H9 (cell line): ENCODE data around the gene AFG1L. TPM values are rescaled to one million over a fixed set of nuclear protein-coding genes. Genes with fewer than 3 reads are reported as not detected.

Experiments
- DNase-seq: peaks from one replicate; pipeline ENCODE4 v3.0.0-alpha.2; 2017
- H2AFZ ChIP-seq: one replicate; pipeline ENCODE4 v1.6.1; 2013; ENCODE audit warnings: mild to moderate bottlenecking, low read length, control low read depth, moderate library complexity
- H2AK5ac ChIP-seq: 2 replicates; pipeline ENCODE4 v1.6.1; 2013; ENCODE audit warnings: low read length, control low read depth, mixed read lengths; ENCODE audit not compliant: insufficient read length
- H2BK120ac ChIP-seq: one replicate; pipeline ENCODE4 v1.6.1; 2013; ENCODE audit warnings: low read depth, mild to moderate bottlenecking, low read length, control low read depth, inconsistent platforms; ENCODE audit not compliant: poor library complexity, severe bottlenecking
- H2BK12ac ChIP-seq: 2 replicates; pipeline ENCODE4 v1.6.1; 2013; ENCODE audit warnings: low read length, control low read depth, mixed read lengths, low read depth; ENCODE audit not compliant: insufficient read length
- H2BK15ac ChIP-seq: 2 replicates; pipeline ENCODE4 v1.6.1; 2013; ENCODE audit warnings: low read depth, low read length, control low read depth
- H2BK20ac ChIP-seq: one replicate; pipeline ENCODE4 v1.6.1; 2013; ENCODE audit warnings: low read depth, mild to moderate bottlenecking, low read length, control low read depth, inconsistent platforms; ENCODE audit not compliant: poor library complexity, severe bottlenecking
- H2BK5ac ChIP-seq: 2 replicates; pipeline ENCODE4 v1.6.1; 2013; ENCODE audit warnings: low read length, control low read depth, mixed read lengths; ENCODE audit not compliant: insufficient read length
- H3K14ac ChIP-seq: 2 replicates; pipeline ENCODE4 v1.6.1; 2013; ENCODE audit warnings: low read length, control low read depth; ENCODE audit not compliant: insufficient read depth
- H3K18ac ChIP-seq: 2 replicates; pipeline ENCODE4 v1.6.1; 2013; ENCODE audit warnings: low read depth, mild to moderate bottlenecking, mixed read lengths, low read length, control low read depth; ENCODE audit not compliant: insufficient read length
- H3K23ac ChIP-seq: 2 replicates; pipeline ENCODE4 v1.6.1; 2013; ENCODE audit warnings: low read length, control low read depth, mixed read lengths, low read depth; ENCODE audit not compliant: insufficient read length
- H3K23me2 ChIP-seq: 2 replicates; pipeline ENCODE4 v1.6.1; 2013; ENCODE audit warnings: low read depth, mild to moderate bottlenecking, mixed read lengths, low read length, control low read depth; ENCODE audit not compliant: insufficient read length, poor library complexity, severe bottlenecking
- H3K27ac ChIP-seq: 2 replicates; pipeline ENCODE4 v1.5.1; 2013; ENCODE audit warnings: low read length, control low read depth, mixed read lengths, low read depth; ENCODE audit not compliant: insufficient read length
- H3K27me3 ChIP-seq: 2 replicates; pipeline ENCODE4 v1.6.1; 2013; ENCODE audit warnings: low read length, control low read depth, inconsistent platforms; ENCODE audit not compliant: insufficient read depth
- H3K4ac ChIP-seq: 2 replicates; pipeline ENCODE4 v1.6.1; 2013; ENCODE audit warnings: low read depth, mild to moderate bottlenecking, control low read depth, inconsistent platforms, low read length, moderate library complexity
- H3K4me1 ChIP-seq: 2 replicates; pipeline ENCODE4 v1.6.1; 2013; ENCODE audit warnings: low read length, control low read depth, inconsistent platforms; ENCODE audit not compliant: insufficient read depth
- H3K4me2 ChIP-seq: 2 replicates; pipeline ENCODE4 v1.6.1; 2013; ENCODE audit warnings: low read length, control low read depth, mixed read lengths; ENCODE audit not compliant: insufficient read length, insufficient read depth
- H3K56ac ChIP-seq: 2 replicates; pipeline ENCODE4 v1.6.1; 2013; ENCODE audit warnings: low read depth, mild to moderate bottlenecking, mixed read lengths, low read length, control low read depth; ENCODE audit not compliant: insufficient read length
- H3K79me1 ChIP-seq: 2 replicates; pipeline ENCODE4 v1.6.1; 2013; ENCODE audit warnings: low read depth, mild to moderate bottlenecking, moderate library complexity, low read length, control low read depth, inconsistent platforms; ENCODE audit not compliant: insufficient read depth, poor library complexity, severe bottlenecking
- H3K79me2 ChIP-seq: 2 replicates; pipeline ENCODE4 v1.6.1; 2013; ENCODE audit warnings: low read length, control low read depth, inconsistent platforms; ENCODE audit not compliant: insufficient read depth
- H3K9ac ChIP-seq: 2 replicates; pipeline ENCODE4 v1.6.1; 2013; ENCODE audit warnings: low read length, control low read depth, mixed read lengths; ENCODE audit not compliant: insufficient read length; ENCODE audit errors: extremely low read depth
- H3K9me3 ChIP-seq: one replicate; pipeline ENCODE4 v1.6.1; 2013; ENCODE audit warnings: low read depth, low read length, inconsistent platforms; ENCODE audit not compliant: control insufficient read depth
- H3T11ph ChIP-seq: one replicate; pipeline ENCODE4 v1.6.1; 2013; ENCODE audit warnings: mild to moderate bottlenecking, low read length, control low read depth, inconsistent platforms
- H4K20me1 ChIP-seq: one replicate; pipeline ENCODE4 v1.6.1; 2013; ENCODE audit not compliant: control insufficient read depth, insufficient read length, insufficient read depth
- H4K5ac ChIP-seq: 2 replicates; pipeline ENCODE4 v1.6.1; 2013; ENCODE audit warnings: low read depth, mild to moderate bottlenecking, mixed read lengths, low read length, control low read depth; ENCODE audit not compliant: insufficient read length
- H4K8ac ChIP-seq: replicated peaks from 2 replicates; pipeline ENCODE4 v1.6.1; 2013; ENCODE audit warnings: low read length, control low read depth, mixed read lengths, low read depth; ENCODE audit not compliant: insufficient read length
- H4K91ac ChIP-seq: 2 replicates; pipeline ENCODE4 v1.6.1; 2013; ENCODE audit warnings: low read depth, mild to moderate bottlenecking, moderate library complexity, mixed read lengths, low read length, control low read depth; ENCODE audit not compliant: insufficient read length
- H3K27ac Mint-ChIP-seq, 3 experiments: 2 replicates in 2 of 3; 3 replicates in 1 of 3; pipeline ENCODE4 v1.8.0; 2020 to 2021; ENCODE audit warnings: mixed read lengths in 3 of 3, mild to moderate bottlenecking in 1 of 3, moderate library complexity in 1 of 3
- H3K27me3 Mint-ChIP-seq: 2 replicates; pipeline ENCODE4 v1.8.0; 2021; ENCODE audit warnings: low read depth, mild to moderate bottlenecking, moderate library complexity, mixed read lengths
- H3K36me3 Mint-ChIP-seq, 3 experiments: 2 replicates in 2 of 3; 3 replicates in 1 of 3; pipeline ENCODE4 v1.8.0; 2020 to 2021; ENCODE audit warnings: low read depth in 3 of 3, mixed read lengths in 3 of 3; ENCODE audit not compliant: insufficient read depth in 1 of 3
- H3K4me1 Mint-ChIP-seq, 2 experiments: 2 replicates each; pipeline ENCODE4 v1.8.0; 2020; ENCODE audit warnings: mixed read lengths in 2 of 2
- H3K4me3 Mint-ChIP-seq, 2 experiments: 2 replicates in 1 of 2; 3 replicates in 1 of 2; pipeline ENCODE4 v1.8.0; 2020 to 2021; ENCODE audit warnings: mild to moderate bottlenecking in 2 of 2, mixed read lengths in 2 of 2, moderate library complexity in 1 of 2
- H3K9me3 Mint-ChIP-seq, 2 experiments: 2 replicates in 1 of 2; 3 replicates in 1 of 2; pipeline ENCODE4 v1.8.0; 2020; ENCODE audit warnings: mild to moderate bottlenecking in 2 of 2, mixed read lengths in 2 of 2, moderate library complexity in 1 of 2
- WGBS: extraction: QIAGEN DNeasy Blood & Tissue Kit; methylation state at CpG from one replicate; pipeline ENCODE4 v1.1.7; 2013; ENCODE audit warnings: missing lambda C conversion rate, low lambda C conversion rate, mixed read lengths; ENCODE audit not compliant: insufficient read length; ENCODE audit errors: extremely low coverage; 5-methylcytosine and 5-hydroxymethylcytosine counted together
- total RNA-seq: library from RNA; stranded (reverse); gene quantifications from 2 replicates; pipeline ENCODE4 v1.2.1, GENCODE V29; 2021
- TF ChIP-seq, protein P1 (sequence below): fragments of 200-600 bp; sonication (generic); conservative IDR thresholded peaks from 3 replicates; pipeline ENCODE4 v1.8.0; 2021; ENCODE audit warnings: antibody characterized with exemption, mild to moderate bottlenecking

Gene AFG1L
- total RNA-seq, 1 experiment from 2014 or later: 4.7 TPM

DNA sequence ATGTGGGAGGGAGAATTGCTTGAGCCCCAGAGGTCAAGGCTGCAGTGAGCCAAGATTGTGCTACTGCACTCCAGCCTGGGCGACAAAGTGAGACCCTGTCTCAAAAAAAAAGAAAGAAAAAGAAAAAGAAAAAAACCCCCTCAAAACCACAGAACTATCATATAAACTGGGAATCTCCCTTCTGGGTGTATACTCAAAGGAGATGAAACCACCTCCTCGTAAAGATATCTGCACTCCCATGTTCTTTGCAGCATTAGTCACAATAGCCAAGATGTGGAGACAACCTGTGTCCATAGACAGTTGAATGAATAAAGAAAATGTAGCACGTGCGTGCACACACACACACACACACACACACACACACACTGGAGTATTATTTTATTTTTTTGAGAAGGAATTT lies 8.5 kb upstream of the AFG1L start:
- H3K27me3 ChIP-seq: no peaks in the 10 kb centered on the region
- H3K4me3 Mint-ChIP-seq: no peak overlapping the region
- H3K18ac ChIP-seq: no peak overlapping the region
- no peaks in the 10 kb centered on the region for H4K20me1 ChIP-seq
- H4K91ac ChIP-seq: no peak overlapping the region
- no peak overlapping the region for H2BK12ac ChIP-seq
- no peak overlapping the region for H2AK5ac ChIP-seq
- no CpG with 5 or more reads among the region's 4 CpGs for WGBS
- no peak overlapping the region for H3K4ac ChIP-seq
- H2BK120ac ChIP-seq: no peak overlapping the region
- no peak overlapping the region for H3K14ac ChIP-seq
- H2AFZ ChIP-seq: no peak overlapping the region
- H3K27ac ChIP-seq: no peak overlapping the region
- no peak overlapping the region for H4K8ac ChIP-seq
- no peaks in the 10 kb centered on the region for H3K9me3 Mint-ChIP-seq
- H3K4me2 ChIP-seq: no peak overlapping the region
- no peak overlapping the region for H2BK5ac ChIP-seq
- H3K79me2 ChIP-seq: no peaks in the 10 kb centered on the region
- no peak overlapping the region for H3K56ac ChIP-seq
- no peaks in the 10 kb centered on the region for H3K79me1 ChIP-seq
- H3K4me1 ChIP-seq: no peaks in the 10 kb centered on the region
- TF ChIP-seq, protein P1, sequence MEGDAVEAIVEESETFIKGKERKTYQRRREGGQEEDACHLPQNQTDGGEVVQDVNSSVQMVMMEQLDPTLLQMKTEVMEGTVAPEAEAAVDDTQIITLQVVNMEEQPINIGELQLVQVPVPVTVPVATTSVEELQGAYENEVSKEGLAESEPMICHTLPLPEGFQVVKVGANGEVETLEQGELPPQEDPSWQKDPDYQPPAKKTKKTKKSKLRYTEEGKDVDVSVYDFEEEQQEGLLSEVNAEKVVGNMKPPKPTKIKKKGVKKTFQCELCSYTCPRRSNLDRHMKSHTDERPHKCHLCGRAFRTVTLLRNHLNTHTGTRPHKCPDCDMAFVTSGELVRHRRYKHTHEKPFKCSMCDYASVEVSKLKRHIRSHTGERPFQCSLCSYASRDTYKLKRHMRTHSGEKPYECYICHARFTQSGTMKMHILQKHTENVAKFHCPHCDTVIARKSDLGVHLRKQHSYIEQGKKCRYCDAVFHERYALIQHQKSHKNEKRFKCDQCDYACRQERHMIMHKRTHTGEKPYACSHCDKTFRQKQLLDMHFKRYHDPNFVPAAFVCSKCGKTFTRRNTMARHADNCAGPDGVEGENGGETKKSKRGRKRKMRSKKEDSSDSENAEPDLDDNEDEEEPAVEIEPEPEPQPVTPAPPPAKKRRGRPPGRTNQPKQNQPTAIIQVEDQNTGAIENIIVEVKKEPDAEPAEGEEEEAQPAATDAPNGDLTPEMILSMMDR: no peak
- H3K23me2 ChIP-seq: no peaks in the 10 kb centered on the region
- no peak overlapping the region for H3K23ac ChIP-seq
- no peak for DNase-seq
- no peak overlapping the region for H2BK20ac ChIP-seq
- no peaks in the 10 kb centered on the region; a peak in 1 of 4 replicates for H3K4me1 Mint-ChIP-seq
- H3K36me3 Mint-ChIP-seq: no peaks in the 10 kb centered on the region; a peak in 1 of 7 replicates
- H4K5ac ChIP-seq: no peak overlapping the region
- no peak overlapping the region for H3K9ac ChIP-seq
- H3T11ph ChIP-seq: no peak overlapping the region
- H3K27ac Mint-ChIP-seq: no peak overlapping the region
- no peaks in the 10 kb centered on the region for H3K27me3 Mint-ChIP-seq
- no peak overlapping the region for H2BK15ac ChIP-seq
- no peaks in the 10 kb centered on the region for H3K9me3 ChIP-seq
